ENCODE data around the gene BTNL9.
"Not testable (repeated sequence)": the region's sequence is repeated elsewhere in the genome, so short reads cannot be mapped to it uniquely, and the experiment has no call there.

BTNL9 gene

DNA sequence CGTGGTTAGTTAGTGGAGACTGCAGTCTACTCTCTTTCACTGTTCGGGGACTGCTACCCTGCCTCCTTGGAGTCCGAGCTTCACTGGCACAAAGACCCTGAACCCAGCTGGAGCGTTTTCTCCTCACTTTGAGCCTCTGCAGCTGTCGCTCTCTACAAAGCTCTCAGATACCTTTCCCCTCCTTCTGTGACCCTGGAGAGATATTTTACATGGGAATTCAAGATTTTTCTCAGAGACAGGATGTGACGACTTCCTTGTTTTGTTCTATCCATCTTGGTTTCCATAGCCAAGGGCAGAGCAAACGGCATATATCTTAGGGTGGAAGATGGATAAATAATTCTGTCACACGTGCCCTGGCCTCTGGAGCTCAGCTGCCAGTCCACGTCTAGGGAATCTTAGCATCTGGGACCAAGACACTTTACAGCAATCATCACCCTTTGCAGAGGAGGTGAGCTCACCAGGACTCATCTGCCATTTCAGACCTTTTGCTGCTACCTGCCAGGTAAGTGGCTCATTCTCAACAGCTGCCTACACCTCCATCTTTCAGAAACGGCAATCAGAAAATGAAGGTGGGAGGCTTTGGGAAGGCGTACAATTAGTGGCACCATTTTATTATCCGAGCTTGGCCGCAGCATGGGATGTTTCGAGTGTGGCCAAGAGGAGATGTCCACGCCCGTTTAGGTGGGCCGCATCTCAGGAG, at the start of gene BTNL9:
Gene BTNL9, plus strand, starts transcription at position 336 of the 700 bp plus-strand sequence. CDS start 5,224 bp downstream, outside the sequence.
- no peak for DNase-seq (ENCODE audit: low spot score)

- DNase-seq (ENCODE audit: low spot score), result no peak
These were observed 49.2 kb upstream of the BTNL9 start for GRCh38 chr5:180990882-180991242.

GRCh38 chr5:181001947-181002346, 38.1 kb upstream of the BTNL9 start:
- no peak for DNase-seq (ENCODE audit: low spot score)

DNA sequence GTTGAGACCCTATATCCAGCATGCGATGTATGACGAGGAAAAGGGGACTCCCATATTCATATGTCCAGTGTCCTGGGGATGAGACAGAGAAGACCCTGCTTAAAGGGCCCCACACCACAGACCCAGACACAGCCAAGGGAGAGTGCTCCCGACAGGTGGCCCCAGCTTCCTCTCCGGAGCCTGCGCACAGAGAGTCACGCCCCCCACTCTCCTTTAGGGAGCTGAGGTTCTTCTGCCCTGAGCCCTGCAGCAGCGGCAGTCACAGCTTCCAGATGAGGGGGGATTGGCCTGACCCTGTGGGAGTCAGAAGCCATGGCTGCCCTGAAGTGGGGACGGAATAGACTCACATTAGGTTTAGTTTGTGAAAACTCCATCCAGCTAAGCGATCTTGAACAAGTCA, 34.3 kb upstream of the BTNL9 start:
- DNase-seq (ENCODE audit: low spot score), result no peak

GRCh38 chr5:181008136-181008535, 31.9 kb upstream of the BTNL9 start:
- no peak for DNase-seq (ENCODE audit: low spot score)

- not testable (repeated sequence) for DNase-seq (ENCODE audit: low spot score)
These were observed 30.0 kb upstream of the BTNL9 start for GRCh38 chr5:181010018-181010417.

GRCh38 chr5:181014654-181015053, 25.4 kb upstream of the BTNL9 start:
- not testable (repeated sequence) for DNase-seq (ENCODE audit: low spot score)

DNA sequence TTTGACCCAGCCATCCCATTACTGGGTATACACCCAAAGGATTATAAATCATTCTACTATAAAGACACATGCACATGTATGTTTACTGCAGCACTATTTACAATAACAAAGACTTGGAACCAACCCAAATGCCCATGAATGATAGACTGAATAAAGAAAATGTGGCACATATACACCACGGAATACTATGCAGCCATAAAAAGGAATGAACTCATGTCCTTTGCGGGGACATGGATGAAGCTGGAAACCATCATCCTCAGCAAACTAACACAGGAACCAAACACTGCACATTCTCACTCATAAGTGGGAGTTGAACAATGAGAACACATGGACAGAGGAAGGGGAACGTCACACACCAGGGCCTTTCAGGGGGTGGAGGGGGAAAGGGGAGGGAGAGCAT, 22.6 kb upstream of the BTNL9 start:
- not testable (repeated sequence) for DNase-seq (ENCODE audit: low spot score)

GRCh38 chr5:181020688-181021087, 19.4 kb upstream of the BTNL9 start:
- no peak for DNase-seq (ENCODE audit: low spot score)

GRCh38 chr5:181024245-181025064, 15.6 kb upstream of the BTNL9 start:
- DNase-seq (ENCODE audit: low spot score), result no peak

GRCh38 chr5:181027452-181028031, 12.5 kb upstream of the BTNL9 start:
- DNase-seq (ENCODE audit: low spot score), result no peak

GRCh38 chr5:181028032-181028819, 11.8 kb upstream of the BTNL9 start:
- no peak for DNase-seq (ENCODE audit: low spot score)

GRCh38 chr5:181031716-181032115, 8.3 kb upstream of the BTNL9 start:
- no peak for DNase-seq (ENCODE audit: low spot score)

DNA sequence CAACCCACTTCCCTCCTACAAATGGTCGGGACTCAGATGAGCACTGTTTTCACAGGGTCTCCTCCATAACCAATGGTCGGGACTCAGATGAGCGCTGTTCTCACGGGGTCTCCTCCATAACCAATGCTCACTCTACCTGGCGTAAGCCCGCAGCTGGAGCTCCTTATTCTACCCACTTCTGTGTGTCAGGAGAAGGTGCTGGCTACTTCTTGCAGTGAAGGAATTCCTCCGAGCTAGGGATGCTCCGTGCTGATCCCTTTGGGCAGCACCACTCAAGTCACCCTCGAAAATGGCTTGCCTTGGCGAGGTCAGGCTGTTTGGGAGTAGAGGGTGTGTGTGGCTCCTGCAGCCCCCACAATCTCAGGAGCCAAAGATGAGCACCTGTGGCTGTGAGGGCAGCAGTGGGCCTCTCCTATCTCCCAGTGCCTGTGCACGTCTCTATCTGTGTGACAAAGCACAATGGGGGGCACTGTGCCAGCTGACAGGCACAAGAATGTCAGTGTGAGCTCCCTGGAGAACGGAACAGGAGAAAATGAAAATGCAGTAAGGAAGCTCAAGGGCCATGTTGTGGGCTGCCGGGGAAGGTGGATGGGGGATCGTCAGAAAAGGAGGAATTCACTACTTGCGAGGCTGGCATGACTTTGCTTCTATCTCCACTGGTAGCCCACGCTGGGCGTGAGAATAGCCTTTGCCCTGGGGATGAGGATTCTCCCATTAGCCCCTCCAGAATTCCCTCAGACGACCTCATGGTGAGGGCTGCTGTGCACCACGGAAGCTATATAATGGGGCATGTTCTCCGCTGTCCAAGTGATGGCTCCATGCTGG, 3.9 kb upstream of the BTNL9 start:
- no peak for DNase-seq (ENCODE audit: low spot score)

DNA sequence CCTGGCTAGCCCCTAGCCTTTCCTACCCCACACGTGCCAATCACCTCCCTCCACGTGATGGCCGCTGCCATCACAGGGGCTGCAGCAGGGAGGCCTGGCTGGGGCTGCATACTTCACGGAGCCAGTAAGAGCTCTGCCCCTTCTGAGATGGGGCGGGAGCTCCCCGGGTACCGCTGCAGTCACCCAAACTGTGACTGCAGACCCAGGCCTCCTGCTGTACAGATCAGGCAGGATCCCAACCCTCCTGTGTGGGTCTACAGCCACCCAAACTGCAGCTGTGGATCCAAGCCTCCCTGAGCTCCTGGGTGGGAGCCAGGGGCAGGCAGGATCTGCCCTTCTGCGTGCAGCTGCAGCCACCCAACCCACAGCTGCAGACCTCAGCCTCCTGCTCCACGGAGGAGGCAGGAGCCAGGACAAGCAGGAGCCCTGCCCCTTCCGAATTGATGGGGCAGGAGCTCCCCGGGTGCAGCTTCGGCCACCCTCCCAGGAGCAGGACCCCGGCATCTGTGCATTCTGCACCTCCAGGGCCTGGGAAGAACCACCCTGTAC, 3.2 kb upstream of the BTNL9 start:
- no peak for DNase-seq (ENCODE audit: low spot score)

DNA sequence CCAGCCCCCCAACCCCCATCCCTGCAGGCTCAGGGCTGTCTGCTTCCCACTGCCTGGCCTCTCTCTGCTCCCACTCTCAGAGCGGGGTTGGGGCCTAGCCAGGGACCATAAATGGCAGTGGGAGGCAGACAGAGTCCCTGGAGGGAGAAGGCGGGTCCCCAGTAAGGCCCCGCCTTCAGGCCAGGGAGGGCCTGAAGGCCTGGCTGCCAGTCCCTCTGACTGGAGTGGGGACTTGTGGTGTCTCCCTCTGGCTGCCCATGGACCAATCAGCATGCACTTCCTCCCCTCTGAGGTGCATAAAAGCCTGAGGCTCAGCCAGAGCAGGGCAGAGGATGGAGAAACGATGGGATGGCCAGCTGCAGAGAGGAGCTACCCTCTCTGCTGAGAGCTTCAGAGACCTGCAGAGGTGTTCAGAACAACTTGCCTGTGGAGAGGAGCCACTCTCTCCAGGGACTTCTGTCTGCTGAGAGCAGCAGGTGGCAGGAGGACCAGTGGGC, 2.7 kb upstream of the BTNL9 start:
- DNase-seq (ENCODE audit: low spot score), result no peak

GRCh38 chr5:181039471-181039870, 595 bp upstream of the BTNL9 start:
- no peak for DNase-seq (ENCODE audit: low spot score)

DNA sequence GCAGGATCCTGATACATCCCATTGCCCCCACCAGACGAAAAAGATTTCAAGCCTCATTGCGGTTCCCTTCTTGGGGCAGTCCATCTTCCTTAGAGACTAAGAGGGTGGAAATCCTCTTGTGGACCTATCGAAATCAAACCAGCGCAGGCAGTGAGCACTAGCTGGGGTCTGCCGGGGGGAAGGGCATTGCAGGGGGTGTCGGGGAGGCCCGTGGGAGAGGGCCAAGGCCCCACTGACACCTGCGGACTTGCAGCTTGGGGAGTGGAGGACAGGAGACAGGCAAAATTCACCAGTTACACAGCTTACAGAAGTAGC, 522 bp downstream of the BTNL9 start:
- DNase-seq (ENCODE audit: low spot score), result no peak

- no peak for DNase-seq (ENCODE audit: low spot score)
These were observed 977 bp downstream of the BTNL9 start for GRCh38 chr5:181041043-181041442.

- no peak for DNase-seq (ENCODE audit: low spot score)
These were observed 2.1 kb downstream of the BTNL9 start for GRCh38 chr5:181042036-181042713.

DNA sequence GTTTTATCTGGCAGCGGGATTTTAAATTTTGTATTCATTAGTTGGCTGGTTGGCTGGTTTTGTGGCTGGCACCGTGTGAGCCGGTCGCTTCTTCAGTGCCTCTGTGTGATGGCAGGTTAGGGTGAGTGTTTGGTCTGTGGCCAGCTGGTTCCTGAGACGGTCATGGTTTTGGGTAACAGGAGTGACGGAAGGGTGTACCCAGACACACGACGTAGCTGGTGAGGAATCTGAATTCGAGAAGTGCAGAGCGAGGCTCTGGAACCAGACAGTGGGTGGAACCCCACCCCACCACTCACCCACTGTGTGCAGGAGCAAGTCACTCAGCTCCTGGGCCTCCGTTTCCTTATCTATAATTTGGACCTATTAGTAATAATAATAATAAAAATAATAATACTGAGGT, 2.7 kb downstream of the BTNL9 start:
- DNase-seq (ENCODE audit: low spot score), result no peak
